ENCODE data around the gene C1orf159.

The C1orf159 gene

GRCh38 chr1:1132956-1133750 lies 17.3 kb upstream of the C1orf159 start:
- Histone ChIP-seq H3K9ac (ENCODE audit: low read length) (no peak overlapping the region), H3K4me1 (ENCODE audit: low read length) (peaks cover 17% of the 10 kb centered on the region), H3K4me2 (ENCODE audit: low read length) (no peak overlapping the region), H3K4me3 (ENCODE audit: low read length) (no peak overlapping the region), H2AFZ (ENCODE audit: low read depth, low read length) (no peak overlapping the region), H3K27ac (ENCODE audit: low read length) (no peak overlapping the region), H4K20me1 (ENCODE audit: insufficient read depth, low read length) (no peaks in the 10 kb centered on the region), H3K36me3 (replicated peaks; ENCODE audit: low read depth, low read length) (no peaks in the 10 kb centered on the region), H3K9me3 (ENCODE audit: insufficient read depth, low read length) (no peaks in the 10 kb centered on the region), H3K27me3 (ENCODE audit: low read depth, low read length) (no peaks in the 10 kb centered on the region; the same call in 1 of the 2 replicates), H3K79me2 (ENCODE audit: low read length) (no peaks in the 10 kb centered on the region)
- TF ChIP-seq CTCF (IDR thresholded peaks at IDR 0.05; ENCODE audit: low read depth, low read length) (no peak), EZH2phosphoT487 (IDR thresholded peaks at IDR 0.05; ENCODE audit: low read depth) (no peak)

- TF ChIP-seq EZH2phosphoT487 (IDR thresholded peaks at IDR 0.05; ENCODE audit: low read depth) (no peak), CTCF (IDR thresholded peaks at IDR 0.05; ENCODE audit: low read depth, low read length) (no peak)
- H3K27me3 ChIP-seq (ENCODE audit: low read depth, low read length): no peaks in the 10 kb centered on the region; the same call in 1 of the 2 replicates
- peaks cover 9% of the 10 kb centered on the region for H3K4me1 ChIP-seq (ENCODE audit: low read length)
- H3K9me3 ChIP-seq (ENCODE audit: insufficient read depth, low read length): no peaks in the 10 kb centered on the region
- H3K79me2 ChIP-seq (ENCODE audit: low read length): no peaks in the 10 kb centered on the region
- H3K4me3 ChIP-seq (ENCODE audit: low read length): no peak overlapping the region
- H3K4me2 ChIP-seq (ENCODE audit: low read length): no peak overlapping the region
- no peak overlapping the region for H2AFZ ChIP-seq (ENCODE audit: low read depth, low read length)
- H3K36me3 ChIP-seq (replicated peaks; ENCODE audit: low read depth, low read length): no peaks in the 10 kb centered on the region
- H3K27ac ChIP-seq (ENCODE audit: low read length): no peak overlapping the region
- no peak overlapping the region for H3K9ac ChIP-seq (ENCODE audit: low read length)
- no peaks in the 10 kb centered on the region for H4K20me1 ChIP-seq (ENCODE audit: insufficient read depth, low read length)
Measured at GRCh38 chr1:1132042-1132950, 16.4 kb upstream of the C1orf159 start.

DNA sequence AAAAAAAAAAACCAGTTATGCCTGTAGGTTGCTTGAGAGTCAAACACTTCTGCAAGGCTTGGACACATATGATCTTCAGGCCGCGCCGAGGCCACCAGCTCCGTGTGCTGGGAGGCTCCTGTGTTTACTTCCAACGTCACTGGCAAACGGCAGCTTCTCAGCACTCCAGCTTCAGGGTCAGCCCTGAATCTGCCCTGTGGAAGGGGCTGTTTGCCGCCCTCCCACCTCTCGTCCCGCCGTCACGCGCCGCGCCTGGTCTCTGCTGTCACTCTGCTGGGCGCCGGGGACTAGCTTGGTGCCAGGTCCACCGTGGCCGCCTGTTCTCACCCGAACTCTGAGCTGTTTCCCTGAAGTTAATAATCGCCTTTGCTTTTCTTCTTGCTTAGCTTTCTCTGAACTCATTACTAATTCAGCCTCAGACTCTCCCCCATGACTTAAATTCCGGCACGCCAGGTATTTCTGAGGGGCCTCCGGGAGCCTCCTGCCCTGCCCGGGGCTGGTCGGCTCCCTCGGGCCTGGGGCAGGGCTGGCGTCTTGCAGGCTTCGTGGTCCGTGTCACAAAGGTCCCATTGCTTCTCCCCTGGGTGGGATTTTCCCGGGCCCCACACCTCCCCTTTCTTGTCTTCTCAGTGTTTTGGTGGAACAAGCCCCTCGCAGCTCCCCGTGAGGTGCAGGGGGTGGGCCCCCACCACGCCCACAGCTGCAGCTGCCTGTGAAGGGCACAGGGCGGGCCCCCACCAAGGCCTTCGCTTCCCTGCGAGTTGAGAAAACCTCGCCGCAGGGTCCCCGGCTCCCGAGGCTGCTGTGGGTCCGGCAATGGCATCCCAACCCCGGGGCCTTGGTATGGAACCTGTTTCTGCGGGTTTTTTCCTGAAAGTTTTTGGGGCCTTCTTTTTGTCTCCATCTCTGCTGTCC lies 14.6 kb upstream of the C1orf159 start:
- Histone ChIP-seq H3K27ac (ENCODE audit: low read length) (no peak overlapping the region), H3K4me1 (ENCODE audit: low read length) (no peaks in the 10 kb centered on the region), H3K4me3 (ENCODE audit: low read length) (no peak overlapping the region), H3K79me2 (ENCODE audit: low read length) (no peaks in the 10 kb centered on the region), H2AFZ (ENCODE audit: low read depth, low read length) (no peak overlapping the region), H3K9me3 (ENCODE audit: insufficient read depth, low read length) (no peaks in the 10 kb centered on the region), H4K20me1 (ENCODE audit: insufficient read depth, low read length) (no peaks in the 10 kb centered on the region), H3K36me3 (replicated peaks; ENCODE audit: low read depth, low read length) (no peaks in the 10 kb centered on the region), H3K27me3 (ENCODE audit: low read depth, low read length) (no peaks in the 10 kb centered on the region), H3K4me2 (ENCODE audit: low read length) (no peak overlapping the region), H3K9ac (ENCODE audit: low read length) (no peak overlapping the region)
- TF ChIP-seq CTCF (IDR thresholded peaks at IDR 0.05; ENCODE audit: low read depth, low read length) (no peak), EZH2phosphoT487 (IDR thresholded peaks at IDR 0.05; ENCODE audit: low read depth) (no peak)
